ENCODE data around the gene HCN2.

Gene HCN2

GRCh38 chr19:638906-639252 is 49.2 kb downstream of the HCN2 start:
- Histone ChIP-seq H3K27me3 (ENCODE audit: insufficient read depth, low read length) (peaks cover 30% of the 10 kb centered on the region), H3K9ac (ENCODE audit: low read depth, low read length) (no peak overlapping the region), H3K4me3 (ENCODE audit: low read length) (peak overlapping the region; percentile 48; the same call in 1 of the 2 replicates), H3K9me3 (ENCODE audit: insufficient read depth, low read depth, low read length) (no peaks in the 10 kb centered on the region), H3K4me1 (ENCODE audit: insufficient read depth, low read length) (no peaks in the 10 kb centered on the region), H3K27ac (ENCODE audit: low read depth, low read length) (no peak overlapping the region), H3K36me3 (ENCODE audit: insufficient read depth, low read length) (no peaks in the 10 kb centered on the region)
- whole genome bisulfite sequencing, result 57% methylated on average over 17 of the region's 17 CpGs

DNA sequence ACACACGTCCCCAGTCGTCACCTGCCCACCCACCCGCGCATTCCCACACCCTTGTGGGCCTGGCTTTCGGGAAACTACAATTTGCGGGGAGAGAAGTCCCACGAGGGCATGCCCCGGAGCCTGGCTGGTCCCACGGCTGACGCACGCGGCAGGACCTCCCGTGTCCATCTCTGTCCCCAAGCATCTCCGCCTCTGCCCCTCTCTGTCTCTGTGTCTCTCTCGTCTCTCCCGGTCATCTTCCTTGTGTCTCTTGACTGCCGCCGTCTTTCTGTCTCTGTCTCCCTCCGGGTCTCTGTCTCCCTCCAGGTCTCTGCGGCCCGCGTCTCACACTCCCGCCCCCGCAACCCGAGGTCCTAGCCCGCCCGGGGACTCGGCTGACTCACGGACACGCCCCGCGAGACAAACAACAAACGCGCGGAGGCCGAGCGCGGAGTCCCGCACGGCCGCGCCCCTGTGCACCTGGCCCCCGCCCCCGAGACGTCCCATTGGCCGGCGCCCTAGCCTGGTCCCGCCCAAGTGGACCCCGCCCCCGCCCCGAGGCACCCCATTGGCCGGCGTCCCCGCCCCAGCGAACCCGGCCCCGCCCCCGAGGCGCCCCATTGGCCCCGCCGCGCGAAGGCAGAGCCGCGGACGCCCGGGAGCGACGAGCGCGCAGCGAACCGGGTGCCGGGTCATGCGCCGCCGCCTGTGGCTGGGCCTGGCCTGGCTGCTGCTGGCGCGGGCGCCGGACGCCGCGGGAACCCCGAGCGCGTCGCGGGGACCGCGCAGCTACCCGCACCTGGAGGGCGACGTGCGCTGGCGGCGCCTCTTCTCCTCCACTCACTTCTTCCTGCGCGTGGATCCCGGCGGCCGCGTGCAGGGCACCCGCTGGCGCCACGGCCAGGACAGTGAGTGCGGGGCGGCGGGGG is 49.8 kb downstream of the HCN2 start, which contains the start of gene FGF22:
Gene FGF22 (plus strand): TSS at position 627 of the 908 bp plus-strand sequence. CDS start 47 bp downstream, at position 674.
- no peak within 1 kb of the TSS; the same call in 1 of the 2 replicates for H3K9ac ChIP-seq (ENCODE audit: low read depth, low read length)
- no peak within 1 kb of the TSS for H3K27ac ChIP-seq (ENCODE audit: low read depth, low read length)

GRCh38 chr19:640161-640558 is 50.5 kb downstream of the HCN2 start:
- Histone ChIP-seq H3K9ac (ENCODE audit: low read depth, low read length) (no peak overlapping the region), H3K27me3 (ENCODE audit: insufficient read depth, low read length) (peaks cover 30% of the 10 kb centered on the region), H3K9me3 (ENCODE audit: insufficient read depth, low read depth, low read length) (no peaks in the 10 kb centered on the region), H3K36me3 (ENCODE audit: insufficient read depth, low read length) (0 out of 2 replicates have a peak, but pooled peaks cover 6% of the 10 kb centered on the region), H3K27ac (ENCODE audit: low read depth, low read length) (no peak overlapping the region), H3K4me1 (ENCODE audit: insufficient read depth, low read length) (no peaks in the 10 kb centered on the region), H3K4me3 (ENCODE audit: low read length) (peak overlapping the region; percentile 47; the same call in 1 of the 2 replicates)
- WGBS, result 46% methylated on average over 25 of the region's 25 CpGs

More for the DNA sequence above, 49.8 kb downstream of the HCN2 start, which contains the start of gene FGF22:
- Histone ChIP-seq H3K4me1 (ENCODE audit: insufficient read depth, low read length) (no peaks in the 10 kb centered on the region), H3K36me3 (ENCODE audit: insufficient read depth, low read length) (no peaks in the 10 kb centered on the region), H3K27me3 (ENCODE audit: insufficient read depth, low read length) (peaks cover 30% of the 10 kb centered on the region), H3K9me3 (ENCODE audit: insufficient read depth, low read depth, low read length) (no peaks in the 10 kb centered on the region), H3K4me3 (ENCODE audit: low read length) (peak within 1 kb of the TSS; percentile 48)
- 5% methylated on average over 109 of the region's 109 CpGs for WGBS

GRCh38 chr19:640606-641189 is 51.0 kb downstream of the HCN2 start:
- no peaks in the 10 kb centered on the region for H3K9me3 ChIP-seq (ENCODE audit: insufficient read depth, low read depth, low read length)
- H3K27me3 ChIP-seq (ENCODE audit: insufficient read depth, low read length), result peaks cover 30% of the 10 kb centered on the region
- WGBS, result 92% methylated on average over 31 of the region's 31 CpGs
- H3K36me3 ChIP-seq (ENCODE audit: insufficient read depth, low read length), result peaks cover 8% of the 10 kb centered on the region; the same call in 1 of the 2 replicates
- no peaks in the 10 kb centered on the region for H3K4me1 ChIP-seq (ENCODE audit: insufficient read depth, low read length)
- H3K27ac ChIP-seq (ENCODE audit: low read depth, low read length), result no peak overlapping the region
- no peak overlapping the region for H3K9ac ChIP-seq (ENCODE audit: low read depth, low read length)
- no peak overlapping the region for H3K4me3 ChIP-seq (ENCODE audit: low read length)

- no peaks in the 10 kb centered on the region for H3K4me1 ChIP-seq (ENCODE audit: insufficient read depth, low read length)
- no peak overlapping the region for H3K27ac ChIP-seq (ENCODE audit: low read depth, low read length)
- no peak overlapping the region for H3K9ac ChIP-seq (ENCODE audit: low read depth, low read length)
- H3K27me3 ChIP-seq (ENCODE audit: insufficient read depth, low read length), result peaks cover 30% of the 10 kb centered on the region
- H3K36me3 ChIP-seq (ENCODE audit: insufficient read depth, low read length), result peaks cover 18% of the 10 kb centered on the region
- 92% methylated on average over 17 of the region's 17 CpGs for WGBS
- H3K9me3 ChIP-seq (ENCODE audit: insufficient read depth, low read depth, low read length), result no peaks in the 10 kb centered on the region
- no peak overlapping the region for H3K4me3 ChIP-seq (ENCODE audit: low read length)
These were observed 52.0 kb downstream of the HCN2 start for GRCh38 chr19:641702-642101.

GRCh38 chr19:642767-643727 is 53.4 kb downstream of the HCN2 start:
- Histone ChIP-seq H3K4me1 (ENCODE audit: insufficient read depth, low read length) (no peaks in the 10 kb centered on the region), H3K36me3 (ENCODE audit: insufficient read depth, low read length) (peaks cover 32% of the 10 kb centered on the region), H3K4me3 (ENCODE audit: low read length) (no peak overlapping the region), H3K27ac (ENCODE audit: low read depth, low read length) (no peak overlapping the region), H3K9ac (ENCODE audit: low read depth, low read length) (no peak overlapping the region), H3K27me3 (ENCODE audit: insufficient read depth, low read length) (peaks cover 19% of the 10 kb centered on the region), H3K9me3 (ENCODE audit: insufficient read depth, low read depth, low read length) (no peaks in the 10 kb centered on the region)
- 91% methylated on average over 70 of the region's 70 CpGs for WGBS

GRCh38 chr19:643736-644135 is 54.1 kb downstream of the HCN2 start:
- H3K4me1 ChIP-seq (ENCODE audit: insufficient read depth, low read length), result no peaks in the 10 kb centered on the region
- H3K4me3 ChIP-seq (ENCODE audit: low read length), result no peak overlapping the region
- peaks cover 13% of the 10 kb centered on the region for H3K27me3 ChIP-seq (ENCODE audit: insufficient read depth, low read length)
- no peak overlapping the region for H3K27ac ChIP-seq (ENCODE audit: low read depth, low read length)
- H3K36me3 ChIP-seq (ENCODE audit: insufficient read depth, low read length), result peaks cover 38% of the 10 kb centered on the region
- H3K9ac ChIP-seq (ENCODE audit: low read depth, low read length), result no peak overlapping the region
- H3K9me3 ChIP-seq (ENCODE audit: insufficient read depth, low read depth, low read length), result no peaks in the 10 kb centered on the region
- WGBS, result 89% methylated on average over 24 of the region's 24 CpGs

DNA sequence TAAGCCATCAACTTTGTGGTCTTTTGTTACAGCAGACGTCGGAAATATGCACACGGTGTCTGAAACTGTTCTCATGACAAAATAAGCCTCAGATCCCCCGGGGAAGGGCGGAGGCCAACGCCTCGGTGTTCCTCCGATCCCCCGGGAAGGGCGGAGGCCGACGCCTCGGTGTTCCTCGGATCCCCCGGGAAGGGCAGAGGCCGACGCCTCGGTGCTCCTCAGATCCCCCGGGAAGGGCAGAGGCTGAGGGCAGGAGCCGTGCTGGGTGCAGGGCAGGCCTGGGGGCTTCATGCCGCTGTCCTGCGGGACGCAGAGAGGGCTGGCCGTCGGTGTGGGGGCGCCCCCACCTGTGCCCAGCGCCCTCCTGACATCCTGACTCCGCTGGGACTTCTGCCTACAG is 54.7 kb downstream of the HCN2 start:
- Histone ChIP-seq H3K27ac (ENCODE audit: low read depth, low read length) (no peak overlapping the region), H3K27me3 (ENCODE audit: insufficient read depth, low read length) (peaks cover 6% of the 10 kb centered on the region), H3K36me3 (ENCODE audit: insufficient read depth, low read length) (peaks cover 42% of the 10 kb centered on the region), H3K9ac (ENCODE audit: low read depth, low read length) (no peak overlapping the region), H3K4me3 (ENCODE audit: low read length) (no peak overlapping the region), H3K4me1 (ENCODE audit: insufficient read depth, low read length) (no peaks in the 10 kb centered on the region), H3K9me3 (ENCODE audit: insufficient read depth, low read depth, low read length) (no peaks in the 10 kb centered on the region)
- WGBS, result 90% methylated on average over 28 of the region's 28 CpGs

- H3K27ac ChIP-seq (ENCODE audit: low read depth, low read length), result no peak overlapping the region
- H3K9ac ChIP-seq (ENCODE audit: low read depth, low read length), result no peak overlapping the region
- no peak overlapping the region for H3K4me3 ChIP-seq (ENCODE audit: low read length)
- H3K4me1 ChIP-seq (ENCODE audit: insufficient read depth, low read length), result no peaks in the 10 kb centered on the region
- peaks cover 46% of the 10 kb centered on the region for H3K36me3 ChIP-seq (ENCODE audit: insufficient read depth, low read length)
- H3K27me3 ChIP-seq (ENCODE audit: insufficient read depth, low read length), result peaks cover 5% of the 10 kb centered on the region
- no peaks in the 10 kb centered on the region for H3K9me3 ChIP-seq (ENCODE audit: insufficient read depth, low read depth, low read length)
- 93% methylated on average over 14 of the region's 14 CpGs for WGBS
These were observed 55.1 kb downstream of the HCN2 start for GRCh38 chr19:644789-645188.

DNA sequence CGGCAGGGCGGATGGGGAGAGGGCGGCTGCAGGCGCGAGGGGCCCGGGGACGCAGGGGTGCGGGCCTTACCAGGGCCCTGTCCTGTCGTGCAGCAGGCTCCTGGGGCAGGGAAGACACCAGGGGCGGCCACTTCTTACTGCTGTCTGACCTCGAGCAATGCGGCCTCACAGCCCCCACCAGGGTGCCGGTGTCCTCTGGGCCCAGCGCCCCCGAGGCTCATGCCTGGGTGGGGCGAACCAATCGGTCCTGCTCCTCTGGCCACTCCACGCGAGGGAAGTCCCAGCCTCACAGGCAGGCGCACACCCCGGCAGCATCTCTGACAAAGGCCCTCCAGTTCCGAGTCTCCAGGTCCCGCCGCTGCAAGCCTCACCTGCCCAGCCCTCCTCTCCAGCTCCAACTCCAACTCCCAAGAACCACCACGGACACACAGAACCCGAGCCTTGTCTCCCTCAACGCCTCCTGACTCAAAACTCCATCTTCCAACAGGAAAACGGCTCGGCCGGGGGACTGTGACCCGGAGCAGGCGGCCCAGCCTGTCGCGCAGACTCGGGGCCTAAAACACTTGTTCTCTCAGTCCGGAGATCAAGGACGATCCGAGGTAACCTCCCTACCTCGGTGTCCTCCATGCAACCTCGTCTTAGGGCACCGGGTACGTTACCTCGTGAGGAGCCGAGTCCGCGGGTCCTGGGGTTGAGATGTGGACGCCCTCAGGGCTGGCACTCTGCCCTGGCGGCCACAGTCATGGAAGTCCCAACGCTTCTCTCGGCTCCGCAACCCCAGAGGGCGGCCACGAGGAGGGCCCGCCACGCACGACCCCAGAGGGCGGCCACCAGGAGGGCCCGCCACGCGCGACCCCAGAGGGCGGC is 56.5 kb downstream of the HCN2 start:
- H3K4me1 ChIP-seq (ENCODE audit: insufficient read depth, low read length), result no peaks in the 10 kb centered on the region
- no peak overlapping the region for H3K27ac ChIP-seq (ENCODE audit: low read depth, low read length)
- no peaks in the 10 kb centered on the region for H3K27me3 ChIP-seq (ENCODE audit: insufficient read depth, low read length)
- no peak overlapping the region for H3K4me3 ChIP-seq (ENCODE audit: low read length)
- H3K9ac ChIP-seq (ENCODE audit: low read depth, low read length), result no peak overlapping the region
- WGBS, result 96% methylated on average over 62 of the region's 62 CpGs
- H3K36me3 ChIP-seq (ENCODE audit: insufficient read depth, low read length), result peaks cover 53% of the 10 kb centered on the region
- no peaks in the 10 kb centered on the region for H3K9me3 ChIP-seq (ENCODE audit: insufficient read depth, low read depth, low read length)
